ENCODE measurements around the gene MGAT4B. TPM values are rescaled to one million over a fixed set of nuclear protein-coding genes. Genes with fewer than 3 reads are reported as not detected.

Gene MGAT4B
- total and polyA plus RNA-seq, 2 donors (not counting 1 experiment from before 2014, with no cell fraction given): 157 to 172 TPM

- H4K20me1 ChIP-seq (ENCODE audit: control insufficient read depth, extremely low read depth, insufficient read depth, low read length): peaks cover 8% of the 10 kb centered on the region
- peaks cover 24% of the 10 kb centered on the region for H3K79me2 ChIP-seq (ENCODE audit: control insufficient read depth, insufficient read depth, low read length)
- H3K9ac ChIP-seq (ENCODE audit: insufficient read depth, low read length): peak overlapping the region; percentile 53
- H3K27me3 ChIP-seq (ENCODE audit: control insufficient read depth, insufficient read depth, low read length): no peaks in the 10 kb centered on the region
- H3K9me3 ChIP-seq (ENCODE audit: control insufficient read depth, insufficient read depth, low read depth, low read length): no peaks in the 10 kb centered on the region
- peak overlapping the region; percentile 79 for H3K27ac ChIP-seq (ENCODE audit: insufficient read depth, low read length)
- H3K4me2 ChIP-seq (ENCODE audit: extremely low read depth, insufficient read depth, low read length): peak overlapping the region; percentile 63
- H3K4me1 ChIP-seq (ENCODE audit: control insufficient read depth, extremely low read depth, insufficient read depth, low read length): peaks cover 30% of the 10 kb centered on the region
- peak overlapping the region in 1 of 4 experiments; percentile 85 for H3K4me3 ChIP-seq (replicated peaks in 1 of 4; ENCODE audit: control extremely low read depth in 1 of 4, insufficient read depth in 1 of 4, low read depth in 3 of 4, low read length in 4 of 4)
- TF ChIP-seq, protein P1, sequence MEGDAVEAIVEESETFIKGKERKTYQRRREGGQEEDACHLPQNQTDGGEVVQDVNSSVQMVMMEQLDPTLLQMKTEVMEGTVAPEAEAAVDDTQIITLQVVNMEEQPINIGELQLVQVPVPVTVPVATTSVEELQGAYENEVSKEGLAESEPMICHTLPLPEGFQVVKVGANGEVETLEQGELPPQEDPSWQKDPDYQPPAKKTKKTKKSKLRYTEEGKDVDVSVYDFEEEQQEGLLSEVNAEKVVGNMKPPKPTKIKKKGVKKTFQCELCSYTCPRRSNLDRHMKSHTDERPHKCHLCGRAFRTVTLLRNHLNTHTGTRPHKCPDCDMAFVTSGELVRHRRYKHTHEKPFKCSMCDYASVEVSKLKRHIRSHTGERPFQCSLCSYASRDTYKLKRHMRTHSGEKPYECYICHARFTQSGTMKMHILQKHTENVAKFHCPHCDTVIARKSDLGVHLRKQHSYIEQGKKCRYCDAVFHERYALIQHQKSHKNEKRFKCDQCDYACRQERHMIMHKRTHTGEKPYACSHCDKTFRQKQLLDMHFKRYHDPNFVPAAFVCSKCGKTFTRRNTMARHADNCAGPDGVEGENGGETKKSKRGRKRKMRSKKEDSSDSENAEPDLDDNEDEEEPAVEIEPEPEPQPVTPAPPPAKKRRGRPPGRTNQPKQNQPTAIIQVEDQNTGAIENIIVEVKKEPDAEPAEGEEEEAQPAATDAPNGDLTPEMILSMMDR (conservative IDR thresholded peaks at IDR 0.05 in 1 of 2, IDR thresholded peaks at IDR 0.05 in 1 of 2; ENCODE audit: low read depth in 1 of 2, low read length in 2 of 2): no peak
- no peak for TF ChIP-seq EZH2 (IDR thresholded peaks at IDR 0.05; ENCODE audit: low read length, missing control alignments)
- no peak overlapping the region for H2AFZ ChIP-seq (ENCODE audit: low read length)
- no peak for DNase-seq (ENCODE audit: low read depth in 2 of 2)
- peaks cover 8% of the 10 kb centered on the region for H3K36me3 ChIP-seq (ENCODE audit: control insufficient read depth, insufficient read depth, low read length)
Measured at GRCh38 chr5:179817890-179818745, 11.5 kb upstream of the MGAT4B start.

- Histone ChIP-seq H3K4me3 (replicated peaks in 1 of 4; ENCODE audit: control extremely low read depth in 1 of 4, insufficient read depth in 1 of 4, low read depth in 3 of 4, low read length in 4 of 4) (peak overlapping the region in 1 of 4 experiments; percentile 50), H4K20me1 (ENCODE audit: control insufficient read depth, extremely low read depth, insufficient read depth, low read length) (peaks cover 6% of the 10 kb centered on the region), H3K4me1 (ENCODE audit: control insufficient read depth, extremely low read depth, insufficient read depth, low read length) (peaks cover 25% of the 10 kb centered on the region), H3K36me3 (ENCODE audit: control insufficient read depth, insufficient read depth, low read length) (peaks cover 4% of the 10 kb centered on the region), H3K79me2 (ENCODE audit: control insufficient read depth, insufficient read depth, low read length) (peaks cover 17% of the 10 kb centered on the region), H3K27me3 (ENCODE audit: control insufficient read depth, insufficient read depth, low read length) (no peaks in the 10 kb centered on the region), H3K9me3 (ENCODE audit: control insufficient read depth, insufficient read depth, low read depth, low read length) (no peaks in the 10 kb centered on the region), H3K27ac (ENCODE audit: insufficient read depth, low read length) (peak overlapping the region; percentile 27), H3K9ac (ENCODE audit: insufficient read depth, low read length) (no peak overlapping the region), H3K4me2 (ENCODE audit: extremely low read depth, insufficient read depth, low read length) (peak overlapping the region; percentile 51), H2AFZ (ENCODE audit: low read length) (no peak overlapping the region)
- TF ChIP-seq EZH2 (IDR thresholded peaks at IDR 0.05; ENCODE audit: low read length, missing control alignments): no peak
- TF ChIP-seq, protein P1 (conservative IDR thresholded peaks at IDR 0.05 in 1 of 2, IDR thresholded peaks at IDR 0.05 in 1 of 2; ENCODE audit: low read depth in 1 of 2, low read length in 2 of 2): no peak
- no peak for DNase-seq (ENCODE audit: low read depth in 2 of 2)
Measured at GRCh38 chr5:179817470-179817840, 10.8 kb upstream of the MGAT4B start.

GRCh38 chr5:179816796-179817469 lies 10.3 kb upstream of the MGAT4B start:
- peak overlapping the region; percentile 23 for H2AFZ ChIP-seq (ENCODE audit: low read length)
- no peak for DNase-seq (ENCODE audit: low read depth in 2 of 2)
- H3K27me3 ChIP-seq (ENCODE audit: control insufficient read depth, insufficient read depth, low read length): no peaks in the 10 kb centered on the region
- H3K9me3 ChIP-seq (ENCODE audit: control insufficient read depth, insufficient read depth, low read depth, low read length): no peaks in the 10 kb centered on the region
- H3K36me3 ChIP-seq (ENCODE audit: control insufficient read depth, insufficient read depth, low read length): peaks cover 6% of the 10 kb centered on the region
- H4K20me1 ChIP-seq (ENCODE audit: control insufficient read depth, extremely low read depth, insufficient read depth, low read length): peaks cover 2% of the 10 kb centered on the region
- peak overlapping the region; percentile 51 for H3K9ac ChIP-seq (ENCODE audit: insufficient read depth, low read length)
- peaks cover 22% of the 10 kb centered on the region for H3K4me1 ChIP-seq (ENCODE audit: control insufficient read depth, extremely low read depth, insufficient read depth, low read length)
- peak overlapping the region; percentile 27 for H3K27ac ChIP-seq (ENCODE audit: insufficient read depth, low read length)
- peak overlapping the region in 2 of 4 experiments; percentile 9 to 50 for H3K4me3 ChIP-seq (replicated peaks in 1 of 4; ENCODE audit: control extremely low read depth in 1 of 4, insufficient read depth in 1 of 4, low read depth in 3 of 4, low read length in 4 of 4)
- no peak for TF ChIP-seq EZH2 (IDR thresholded peaks at IDR 0.05; ENCODE audit: low read length, missing control alignments)
- TF ChIP-seq, protein P1 (conservative IDR thresholded peaks at IDR 0.05 in 1 of 2, IDR thresholded peaks at IDR 0.05 in 1 of 2; ENCODE audit: low read depth in 1 of 2, low read length in 2 of 2): no peak
- peaks cover 12% of the 10 kb centered on the region for H3K79me2 ChIP-seq (ENCODE audit: control insufficient read depth, insufficient read depth, low read length)
- H3K4me2 ChIP-seq (ENCODE audit: extremely low read depth, insufficient read depth, low read length): peak overlapping the region; percentile 51

Data from fibroblast of lung (primary cell).